HepG2 (cell line): ENCODE data around the gene URAD. TPM values are rescaled to one million over a fixed set of nuclear protein-coding genes. Genes with fewer than 3 reads are reported as not detected.

ENCODE experiments used
- ATF7 ChIP-seq, 2 experiments: fragments of 450-650 bp in 1 of 2; sonication (generic) in 1 of 2; formaldehyde crosslinking in 1 of 2; IDR thresholded peaks; 2 replicates each; pipeline versions ENCODE4 v1.4.0 to v1.6.1; 2016 to 2020; ENCODE audit warnings: antibody characterized with exemption in 1 of 2, mild to moderate bottlenecking in 1 of 2, missing genetic modification reagents in 1 of 2
- ATF7-NPFF ChIP-seq: sonication (generic); formaldehyde crosslinking; IDR thresholded peaks from 2 replicates; pipeline ENCODE4 v1.8.1; 2023; ENCODE audit warnings: mild to moderate bottlenecking, low read depth, missing genetic modification reagents, moderate library complexity
- EHMT2 ChIP-seq: fragments of 200-600 bp; sonication (generic); IDR thresholded peaks from 2 replicates; pipeline ENCODE4 v1.7.0; 2017; ENCODE audit warnings: antibody characterized with exemption, low read depth, low read length, borderline replicate concordance
- EP300 ChIP-seq, 3 experiments: sonication (generic) in 1 of 3; formaldehyde crosslinking in 1 of 3; IDR thresholded peaks; 2 replicates each; pipeline versions ENCODE4 v1.5.1 to v1.6.1; 2011 to 2020; ENCODE audit warnings: low read depth in 2 of 3, low read length in 2 of 3, borderline replicate concordance in 1 of 3, improper control_type of control experiment in 1 of 3, mild to moderate bottlenecking in 1 of 3, missing genetic modification reagents in 1 of 3, moderate library complexity in 1 of 3
- GABPA ChIP-seq, 2 experiments: IDR thresholded peaks; 2 replicates each; pipeline ENCODE4 v1.6.1; 2011 to 2016; ENCODE audit warnings: low read depth in 2 of 2, low read length in 1 of 2, missing biosample characterization in 1 of 2, missing genetic modification characterization in 1 of 2
- HHEX ChIP-seq: IDR thresholded peaks from 2 replicates; pipeline ENCODE4 v1.6.1; 2016; ENCODE audit warnings: control low read depth
- ISX ChIP-seq: sonication (generic); formaldehyde crosslinking; conservative IDR thresholded peaks from 2 replicates; pipeline ENCODE4 v1.5.0; 2020; ENCODE audit warnings: missing genetic modification reagents
- LRRFIP1 ChIP-seq: sonication (generic); formaldehyde crosslinking; conservative IDR thresholded peaks from 2 replicates; pipeline ENCODE4 v1.4.0; 2020; ENCODE audit warnings: missing genetic modification reagents
- NAIF1 ChIP-seq: sonication (generic); formaldehyde crosslinking; IDR thresholded peaks from 2 replicates; pipeline ENCODE4 v1.5.0; 2020; ENCODE audit warnings: mild to moderate bottlenecking, missing genetic modification reagents, borderline replicate concordance
- PITX1 ChIP-seq: sonication (generic); formaldehyde crosslinking; IDR thresholded peaks from 2 replicates; pipeline ENCODE4 v1.5.1; 2020; ENCODE audit warnings: mild to moderate bottlenecking, missing genetic modification reagents
- RBFOX2 ChIP-seq: fragments of 200-400 bp; formaldehyde crosslinking; IDR thresholded peaks from 2 replicates; pipeline ENCODE4 v1.6.1; 2017; ENCODE audit warnings: low read depth, mild to moderate bottlenecking, low read length
- SNAPC2 ChIP-seq: sonication (generic); formaldehyde crosslinking; IDR thresholded peaks from 2 replicates; pipeline ENCODE4 v1.8.1; 2022; ENCODE audit warnings: mild to moderate bottlenecking, missing genetic modification reagents
- WIZ ChIP-seq: sonication (generic); formaldehyde crosslinking; IDR thresholded peaks from 2 replicates; pipeline ENCODE4 v1.5.1; 2020; ENCODE audit warnings: mild to moderate bottlenecking, missing genetic modification reagents
- YEATS2 ChIP-seq: sonication (generic); formaldehyde crosslinking; IDR thresholded peaks from 2 replicates; pipeline ENCODE4 v1.4.0; 2020; ENCODE audit warnings: missing genetic modification reagents, borderline replicate concordance
- ZNF292 ChIP-seq: sonication (generic); formaldehyde crosslinking; IDR thresholded peaks from 2 replicates; pipeline ENCODE4 v1.8.1; 2022; ENCODE audit warnings: mild to moderate bottlenecking, low read depth, missing genetic modification reagents, borderline replicate concordance
- ZNF510 ChIP-seq: sonication (generic); formaldehyde crosslinking; IDR thresholded peaks from 2 replicates; pipeline ENCODE4 v1.4.0; 2020; ENCODE audit warnings: low read depth, mild to moderate bottlenecking, missing genetic modification reagents
- ZNF616 ChIP-seq: sonication (generic); formaldehyde crosslinking; IDR thresholded peaks from 2 replicates; pipeline ENCODE4 v1.5.0; 2020; ENCODE audit warnings: low read depth, mild to moderate bottlenecking, missing genetic modification reagents
- ZNF768 ChIP-seq: sonication (generic); formaldehyde crosslinking; IDR thresholded peaks from 2 replicates; pipeline ENCODE4 v1.4.0; 2020; ENCODE audit warnings: missing genetic modification reagents
- ZNF800 ChIP-seq: sonication (generic); formaldehyde crosslinking; IDR thresholded peaks from 2 replicates; pipeline ENCODE4 v1.4.0; 2020; ENCODE audit warnings: missing genetic modification reagents
- ZNF841 ChIP-seq: sonication (generic); formaldehyde crosslinking; IDR thresholded peaks from 2 replicates; pipeline ENCODE4 v1.8.1; 2023; ENCODE audit warnings: missing genetic modification reagents, borderline replicate concordance
- polyA plus RNA-seq, 8 experiments: library from polyadenylated mRNA; depleted of rRNA in 3 of 8; stranded (reverse) in 7 of 8; unstranded in 1 of 8; fragments of >200 nt; fragmentation: Illumina TruSeq in 4 of 8; extraction: Trizol in 4 of 8; gene quantifications; 2 replicates each; pipeline versions ENCODE4 v1.2.1 to v1.2.3, GENCODE V29; 2011 to 2016; ENCODE audit warnings: low read depth in 4 of 8, missing spikeins in 1 of 8, mixed read lengths in 1 of 8; ENCODE audit not compliant: insufficient read depth in 1 of 8
- total RNA-seq, 5 experiments: library from RNA; depleted of rRNA; stranded (reverse); fragments of >200 nt; fragmentation: Illumina TruSeq; extraction: Trizol; gene quantifications; 2 replicates each; pipeline ENCODE4 v1.2.3, GENCODE V29; 2016; ENCODE audit warnings: low read depth in 1 of 5
- TF ChIP-seq, protein P1 (sequence below): sonication (generic); formaldehyde crosslinking; IDR thresholded peaks from 2 replicates; pipeline ENCODE4 v1.5.1; 2020; ENCODE audit warnings: missing genetic modification reagents, mild to moderate bottlenecking, borderline replicate concordance

The URAD gene
- total and polyA plus RNA-seq, 2 of the 13 experiments (the other 11 are each of a cell fraction or from before 2014, with no cell fraction given) = not detected

DNA sequence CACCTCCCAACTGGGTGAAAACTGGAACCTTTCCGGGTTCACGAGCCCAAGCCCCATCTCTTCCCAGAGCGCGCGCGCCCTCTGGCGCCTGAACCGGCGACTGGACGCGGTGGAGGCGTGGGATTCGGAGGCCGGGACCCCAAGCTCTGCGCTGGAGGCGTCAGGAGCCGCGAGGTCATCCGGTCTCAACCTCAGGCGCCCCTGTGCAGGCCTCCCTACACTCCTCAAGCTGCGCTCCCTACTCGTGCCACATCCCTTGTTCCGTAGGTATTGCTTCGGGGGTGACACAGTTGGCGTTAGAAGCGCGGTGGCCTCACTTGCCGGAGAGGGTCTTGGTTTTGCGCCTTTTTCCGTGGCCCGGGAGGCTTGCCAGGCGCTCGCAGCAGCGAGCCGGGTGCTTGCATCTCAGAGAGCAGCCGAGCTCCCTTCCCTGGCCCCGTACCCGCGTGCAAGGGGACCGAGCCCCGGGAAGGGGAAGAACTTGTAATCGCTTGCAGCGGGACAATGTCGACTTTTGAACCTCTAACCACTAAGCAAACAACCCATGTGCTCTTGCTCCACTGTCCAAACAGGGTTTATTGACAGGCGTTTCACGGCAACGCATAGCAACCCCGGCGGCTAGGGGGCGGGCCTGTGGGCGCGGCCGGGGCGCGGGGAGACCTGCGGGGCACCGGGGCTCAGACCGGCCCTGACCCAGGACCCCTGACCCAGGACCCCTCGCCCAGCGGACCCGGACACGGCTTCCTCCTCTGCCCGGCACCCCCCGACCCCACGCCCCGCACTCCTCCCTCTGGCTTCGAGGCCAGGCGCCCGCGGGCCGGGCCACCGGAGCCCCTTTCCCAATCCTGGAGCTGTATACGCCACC is 27.9 kb downstream of the URAD start (continued):
- TF ChIP-seq ZNF841 (CRISPR knock-in tag) = no peak
- peak; percentile 92 for TF ChIP-seq HHEX
- no peak for TF ChIP-seq ZNF616 (CRISPR knock-in tag)
- peak; percentile 61 for TF ChIP-seq RBFOX2
- peak; percentile 57; the same call in 1 of the 2 replicates for TF ChIP-seq ZNF768 (CRISPR knock-in tag)
- TF ChIP-seq ZNF292 (CRISPR knock-in tag) = peak; percentile 67
- TF ChIP-seq, protein P1, sequence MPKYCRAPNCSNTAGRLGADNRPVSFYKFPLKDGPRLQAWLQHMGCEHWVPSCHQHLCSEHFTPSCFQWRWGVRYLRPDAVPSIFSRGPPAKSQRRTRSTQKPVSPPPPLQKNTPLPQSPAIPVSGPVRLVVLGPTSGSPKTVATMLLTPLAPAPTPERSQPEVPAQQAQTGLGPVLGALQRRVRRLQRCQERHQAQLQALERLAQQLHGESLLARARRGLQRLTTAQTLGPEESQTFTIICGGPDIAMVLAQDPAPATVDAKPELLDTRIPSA (CRISPR knock-in tag) = no peak
- TF ChIP-seq EHMT2 = no peak
- TF ChIP-seq WIZ (CRISPR knock-in tag) = no peak; the same call in none of the 2 replicates
- peak; percentile 58 for TF ChIP-seq ATF7-NPFF (CRISPR knock-in tag)
- TF ChIP-seq NAIF1 (CRISPR knock-in tag) = peak; percentile 84; the same call in 1 of the 2 replicates
- no peak for TF ChIP-seq GABPA (IDR thresholded peaks at IDR 0.05; ENCODE audit: low read depth, low read length)
- TF ChIP-seq GABPA (CRISPR knock-in tag; IDR thresholded peaks at IDR 0.05; ENCODE audit: low read depth) = peak; percentile 32; the same call in 1 of the 2 replicates
- TF ChIP-seq YEATS2 = peak; percentile 64; the same call in 1 of the 2 replicates
- no peak for TF ChIP-seq LRRFIP1
- TF ChIP-seq EP300 (IDR thresholded peaks at IDR 0.05; ENCODE audit: low read depth in 2 of 2, low read length in 2 of 2) = peak; percentile 87 to 94
- TF ChIP-seq EP300 (CRISPR knock-in tag; IDR thresholded peaks at IDR 0.05; ENCODE audit: borderline replicate concordance) = peak; percentile 76; the same call in 1 of the 2 replicates
- TF ChIP-seq ZNF800 (CRISPR knock-in tag) = peak; percentile 95
- peak; percentile 90 for TF ChIP-seq PITX1 (CRISPR knock-in tag)
- TF ChIP-seq ATF7 (IDR thresholded peaks at IDR 0.05) = no peak
- TF ChIP-seq ATF7 (CRISPR knock-in tag; IDR thresholded peaks at IDR 0.05) = peak; percentile 40; the same call in 1 of the 2 replicates
- TF ChIP-seq SNAPC2 (CRISPR knock-in tag) = no peak
- TF ChIP-seq ZNF510 = no peak
- TF ChIP-seq ISX = no peak
